Mesodermal cell (in vitro differentiated cells): Measurements from ENCODE around the gene BORCS6. TPM values are rescaled to one million over a fixed set of nuclear protein-coding genes. Genes with fewer than 3 reads are reported as not detected.

Source experiments
- H3K27ac ChIP-seq: 2 replicates; pipeline ENCODE4 v1.7.0; 2013; ENCODE audit warnings: mild to moderate bottlenecking, low read depth, low read length, moderate library complexity; ENCODE audit not compliant: severe bottlenecking
- H3K36me3 ChIP-seq: 2 replicates; pipeline ENCODE4 v1.7.1; 2013; ENCODE audit warnings: mild to moderate bottlenecking, low read length, moderate library complexity; ENCODE audit not compliant: control insufficient read depth, insufficient read depth
- H3K4me1 ChIP-seq: one replicate; pipeline ENCODE4 v1.7.1; 2013; ENCODE audit warnings: mild to moderate bottlenecking, low read length; ENCODE audit not compliant: insufficient read depth, control insufficient read depth, poor library complexity, severe bottlenecking
- H3K4me3 ChIP-seq: 2 replicates; pipeline ENCODE4 v1.7.0; 2013; ENCODE audit warnings: low read length, control low read depth, mild to moderate bottlenecking; ENCODE audit not compliant: insufficient read depth, poor library complexity, severe bottlenecking; ENCODE audit errors: extremely low read depth
- H3K9me3 ChIP-seq: 2 replicates; pipeline ENCODE4 v1.7.1; 2013; ENCODE audit warnings: mild to moderate bottlenecking, low read length, moderate library complexity; ENCODE audit not compliant: control insufficient read depth
- WGBS, 2 experiments: methylation state at CpG; one replicate each; pipeline ENCODE4 v1.1.5; 2013; ENCODE audit warnings: missing lambda C conversion rate in 2 of 2; ENCODE audit not compliant: insufficient coverage in 2 of 2; 5-methylcytosine and 5-hydroxymethylcytosine counted together
- polyA plus RNA-seq, 2 experiments: library from polyadenylated mRNA; stranded (reverse); fragments of 50-300 nt; gene quantifications; one replicate each; pipeline ENCODE4 v1.2.3, GENCODE V29; 2013

Gene BORCS6
- polyA plus RNA-seq (2013, experiment 1 of 2): 5.8 TPM
- polyA plus RNA-seq (2013, experiment 2 of 2): 4.4 TPM

- H3K27ac ChIP-seq: peak within 1 kb of the TSS; percentile 62
- H3K36me3 ChIP-seq: no peaks in the 10 kb centered on the region
- H3K4me1 ChIP-seq: peaks cover 17% of the 10 kb centered on the region
- H3K4me3 ChIP-seq: peak within 1 kb of the TSS; percentile 85
- no peaks in the 10 kb centered on the region for H3K9me3 ChIP-seq
- WGBS, 2 experiments: 0% methylated on average over 59 to 70 of the region's 70 CpGs
These were observed at the start of gene BORCS6 for GRCh38 chr17:8189711-8190477. Gene BORCS6, minus strand, starts transcription at chr17:8190180. Its CDS starts 40 bp downstream, at chr17:8190140.

- 85 to 98% methylated on average over 3 to 4 of the region's 4 CpGs for WGBS, 2 experiments
- Histone ChIP-seq H3K4me1 (no peaks in the 10 kb centered on the region), H3K27ac (no peak overlapping the region), H3K4me3 (no peak overlapping the region), H3K9me3 (no peaks in the 10 kb centered on the region), H3K36me3 (peaks cover 78% of the 10 kb centered on the region)
These were observed 47.9 kb upstream of the BORCS6 start for GRCh38 chr17:8237886-8238285.

- no peaks in the 10 kb centered on the region for H3K4me1 ChIP-seq
- H3K4me3 ChIP-seq: no peak overlapping the region
- H3K36me3 ChIP-seq: peaks cover 86% of the 10 kb centered on the region
- H3K27ac ChIP-seq: no peak overlapping the region
- H3K9me3 ChIP-seq: no peaks in the 10 kb centered on the region
- 88 to 97% methylated on average over 5 to 7 of the region's 7 CpGs for WGBS, 2 experiments
These were observed 47.2 kb upstream of the BORCS6 start for GRCh38 chr17:8237175-8237574.

GRCh38 chr17:8235676-8236075, 45.7 kb upstream of the BORCS6 start:
- whole genome bisulfite sequencing, 2 experiments: 92 to 95% methylated on average over 4 to 7 of the region's 7 CpGs
- Histone ChIP-seq H3K36me3 (peaks cover 90% of the 10 kb centered on the region), H3K4me3 (no peak overlapping the region), H3K9me3 (no peaks in the 10 kb centered on the region), H3K27ac (no peak overlapping the region), H3K4me1 (no peaks in the 10 kb centered on the region)

- Histone ChIP-seq H3K4me3 (no peak overlapping the region), H3K4me1 (no peaks in the 10 kb centered on the region), H3K36me3 (peaks cover 91% of the 10 kb centered on the region), H3K9me3 (no peaks in the 10 kb centered on the region), H3K27ac (no peak overlapping the region)
- WGBS, 2 experiments: 94 to 97% methylated on average over 11 to 17 of the region's 21 CpGs
These were observed 44.6 kb upstream of the BORCS6 start for GRCh38 chr17:8234361-8235270.

- no peak overlapping the region for H3K4me3 ChIP-seq
- H3K9me3 ChIP-seq: no peaks in the 10 kb centered on the region
- 93 to 96% methylated on average over 10 of the region's 10 CpGs for WGBS, 2 experiments
- H3K36me3 ChIP-seq: peaks cover 89% of the 10 kb centered on the region
- no peak overlapping the region for H3K27ac ChIP-seq
- H3K4me1 ChIP-seq: no peaks in the 10 kb centered on the region
These were observed 41.7 kb upstream of the BORCS6 start for GRCh38 chr17:8231701-8232100.

GRCh38 chr17:8227238-8227581, 37.2 kb upstream of the BORCS6 start:
- peaks cover 47% of the 10 kb centered on the region for H3K36me3 ChIP-seq
- peak overlapping the region; percentile 44 for H3K4me3 ChIP-seq
- no peak overlapping the region for H3K27ac ChIP-seq
- WGBS, 2 experiments: 88 to 91% methylated on average over 4 of the region's 4 CpGs
- H3K9me3 ChIP-seq: no peaks in the 10 kb centered on the region
- H3K4me1 ChIP-seq: peaks cover 4% of the 10 kb centered on the region

GRCh38 chr17:8226536-8227237, 36.7 kb upstream of the BORCS6 start:
- H3K27ac ChIP-seq: peak overlapping the region; percentile 84
- WGBS, 2 experiments: 3 to 5% methylated on average over 16 to 29 of the region's 32 CpGs
- no peaks in the 10 kb centered on the region for H3K9me3 ChIP-seq
- H3K36me3 ChIP-seq: peaks cover 41% of the 10 kb centered on the region
- peaks cover 4% of the 10 kb centered on the region for H3K4me1 ChIP-seq
- peak overlapping the region; percentile 44 for H3K4me3 ChIP-seq

GRCh38 chr17:8225813-8226535, 36.0 kb upstream of the BORCS6 start:
- 39 to 47% methylated on average over 15 to 16 of the region's 20 CpGs for WGBS, 2 experiments
- peaks cover 35% of the 10 kb centered on the region for H3K36me3 ChIP-seq
- peaks cover 4% of the 10 kb centered on the region for H3K4me1 ChIP-seq
- no peaks in the 10 kb centered on the region for H3K9me3 ChIP-seq
- peak overlapping the region; percentile 84 for H3K27ac ChIP-seq
- H3K4me3 ChIP-seq: peak overlapping the region; percentile 44
